Embryonic facial prominence (tissue), 1 donor: ENCODE measurements around the gene CXCL12.

Experiments used
- DNase-seq: peaks from one replicate; pipeline ENCODE4 v3.0.0-alpha.2; 2016; ENCODE audit errors: extremely low spot score

The CXCL12 gene

DNA sequence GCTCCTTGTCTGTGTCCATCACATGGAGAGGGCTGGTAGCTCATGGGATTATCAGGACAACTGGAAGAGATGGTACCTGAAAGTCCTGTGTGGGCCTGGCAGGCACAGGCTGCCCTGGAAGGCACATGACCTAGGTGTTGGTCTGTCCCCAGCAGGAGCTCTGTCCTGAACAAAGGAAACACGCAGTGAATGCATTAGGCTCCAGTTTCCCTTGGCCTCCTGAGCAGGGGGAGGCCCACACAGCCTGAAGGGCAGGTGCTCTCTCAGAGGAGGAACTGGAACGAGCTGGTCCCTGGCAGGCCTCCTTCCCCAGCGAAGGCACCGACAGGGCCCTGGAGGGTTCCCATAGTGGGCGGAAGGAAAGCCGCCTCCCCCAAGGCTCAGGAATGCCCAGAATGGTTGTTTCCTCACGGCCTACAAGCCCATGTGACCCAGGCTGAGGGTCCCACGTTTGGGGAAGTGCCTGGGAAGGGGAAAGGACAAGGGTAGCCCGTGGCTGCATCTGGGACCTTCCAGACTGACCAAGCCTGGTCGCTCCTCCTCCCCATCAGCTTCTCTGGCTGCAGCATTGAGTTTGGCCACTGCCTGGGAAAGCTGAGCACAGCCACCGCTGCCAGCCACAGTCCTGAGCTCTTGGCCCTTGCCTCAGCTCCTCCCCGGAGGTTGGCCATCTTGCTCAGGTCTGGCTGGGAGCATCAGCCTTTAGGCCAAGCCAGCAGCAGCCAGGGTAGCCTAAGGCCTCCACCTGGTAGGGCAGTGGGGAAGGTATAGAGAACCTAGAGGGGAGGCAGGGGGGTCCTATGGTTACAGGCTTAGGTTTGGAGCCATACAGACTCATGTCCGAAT, 21.8 kb downstream of the CXCL12 start:
- DNase-seq = no peak

- DNase-seq = no peak
Observed at GRCh38 chr10:44361109-44361508, 23.8 kb downstream of the CXCL12 start.

DNA sequence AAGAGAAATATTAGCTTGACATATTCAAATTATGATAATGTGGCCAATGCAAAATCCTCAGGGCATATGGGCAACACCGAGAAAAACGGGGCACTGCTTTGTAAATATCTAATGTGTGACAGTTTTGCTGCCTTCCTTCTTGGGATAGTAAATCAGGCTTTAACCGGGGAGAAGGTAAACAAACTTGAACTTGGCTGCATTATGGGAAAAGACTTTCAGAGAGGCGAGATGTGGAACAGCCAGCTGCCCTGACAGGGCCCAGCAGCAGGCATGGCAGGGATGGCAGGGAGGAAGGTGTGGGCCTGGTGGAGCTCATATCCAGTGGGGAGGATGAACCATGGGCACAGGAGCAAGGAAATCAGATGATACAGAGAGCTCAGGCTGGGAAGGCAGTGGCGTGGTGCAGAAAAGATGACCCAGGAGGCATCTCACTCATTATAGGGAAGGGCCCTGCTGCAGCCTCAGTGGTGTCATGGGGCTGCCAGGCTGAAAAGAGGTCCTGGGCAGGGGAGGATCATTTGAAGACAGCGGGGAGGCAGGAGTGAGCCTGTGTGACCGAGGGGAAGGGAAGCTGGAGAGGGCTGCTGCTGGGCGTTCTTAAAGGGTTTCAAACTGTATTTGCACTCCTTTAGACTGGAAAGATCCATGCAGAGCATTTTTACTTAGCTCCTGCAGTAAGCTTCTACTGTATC, 26.7 kb downstream of the CXCL12 start:
- no peak for DNase-seq

DNA sequence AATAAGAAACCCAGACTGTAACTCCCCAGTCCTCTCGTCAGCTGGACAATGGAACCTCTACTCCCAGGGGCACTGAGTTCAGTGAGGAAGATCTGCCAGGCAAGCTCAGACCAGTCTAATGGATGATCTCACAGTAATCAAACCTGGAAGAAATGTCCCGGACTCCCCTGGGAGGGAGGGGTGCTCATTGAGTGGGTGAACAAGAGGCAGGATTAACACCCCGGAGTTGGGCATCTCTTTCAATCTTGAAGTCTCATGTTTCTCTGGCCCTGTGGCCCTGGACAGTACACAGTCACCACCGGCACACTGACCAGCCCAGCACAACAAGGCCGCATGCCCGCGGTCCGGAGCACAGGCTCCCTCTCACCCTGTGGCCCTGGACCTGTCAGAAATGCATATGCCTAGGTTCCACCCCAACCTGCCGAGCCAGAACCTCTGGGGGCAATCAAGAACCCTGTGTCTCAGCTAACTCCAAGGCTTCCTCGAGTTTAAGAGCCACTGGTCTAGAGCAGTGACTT, 27.8 kb downstream of the CXCL12 start:
- no peak for DNase-seq

DNA sequence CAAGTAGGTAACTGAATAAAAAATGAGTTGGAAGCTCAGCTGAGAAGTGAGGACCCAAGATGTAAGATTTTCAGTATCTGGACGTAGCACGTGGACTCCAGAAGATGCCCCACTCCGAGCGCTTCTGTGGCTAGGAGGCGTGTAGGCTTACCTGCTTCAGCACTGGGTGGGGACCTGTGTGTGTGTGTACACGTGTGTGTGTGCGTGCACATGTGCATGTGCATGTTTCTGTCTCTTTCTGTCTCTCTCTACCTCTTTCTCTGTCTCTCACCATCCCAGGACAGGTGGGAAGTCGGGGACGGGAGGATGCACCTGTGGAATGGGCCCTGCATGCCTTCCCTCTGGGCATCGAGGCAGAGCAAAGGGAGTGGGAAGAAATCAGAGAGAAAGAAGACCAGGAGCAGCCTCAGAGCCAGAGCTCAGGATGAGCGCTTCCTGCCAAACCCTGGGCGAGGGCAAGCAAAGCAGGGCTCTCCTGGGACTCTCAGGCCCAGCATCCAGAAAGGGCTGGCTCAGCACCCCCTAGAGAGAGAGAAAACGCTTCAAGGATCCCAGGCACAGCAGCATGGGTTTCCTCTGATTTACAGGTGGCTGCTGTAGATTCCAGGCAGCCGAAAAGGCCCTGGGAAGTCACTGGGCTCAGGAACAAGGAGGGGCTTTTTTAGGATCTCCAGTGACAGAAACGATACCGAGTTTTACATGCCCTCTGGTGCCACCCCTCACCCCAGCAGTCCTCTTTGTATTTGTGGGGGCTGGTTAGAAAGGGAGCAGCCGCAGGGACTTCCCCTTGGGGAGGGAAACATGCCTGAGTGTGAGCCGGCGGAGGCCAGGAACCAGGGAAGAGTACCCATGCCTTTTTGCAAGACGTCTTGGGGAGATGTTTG, 28.5 kb downstream of the CXCL12 start:
- DNase-seq = no peak

DNA sequence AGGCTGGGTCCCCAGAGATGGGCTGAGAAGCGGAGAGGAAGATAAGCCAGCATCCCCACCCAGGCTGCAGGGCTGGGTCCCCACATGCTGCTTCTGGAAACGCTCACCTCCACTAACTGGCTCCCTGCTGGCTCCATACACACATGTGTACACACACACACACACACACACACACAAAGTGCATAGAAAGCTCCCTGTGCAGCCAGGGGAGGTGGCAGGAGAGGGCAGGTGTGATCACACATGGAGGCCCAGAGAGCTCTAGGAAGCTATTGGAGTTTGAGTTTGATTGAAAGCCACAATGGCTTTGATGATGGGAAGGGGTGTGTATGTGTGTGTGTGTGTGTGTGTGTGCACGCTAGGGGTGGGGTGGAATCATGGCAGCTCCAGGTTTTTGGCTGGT, 29.3 kb downstream of the CXCL12 start:
- no peak for DNase-seq

GRCh38 chr10:44354771-44355170, 30.1 kb downstream of the CXCL12 start:
- DNase-seq = no peak

DNA sequence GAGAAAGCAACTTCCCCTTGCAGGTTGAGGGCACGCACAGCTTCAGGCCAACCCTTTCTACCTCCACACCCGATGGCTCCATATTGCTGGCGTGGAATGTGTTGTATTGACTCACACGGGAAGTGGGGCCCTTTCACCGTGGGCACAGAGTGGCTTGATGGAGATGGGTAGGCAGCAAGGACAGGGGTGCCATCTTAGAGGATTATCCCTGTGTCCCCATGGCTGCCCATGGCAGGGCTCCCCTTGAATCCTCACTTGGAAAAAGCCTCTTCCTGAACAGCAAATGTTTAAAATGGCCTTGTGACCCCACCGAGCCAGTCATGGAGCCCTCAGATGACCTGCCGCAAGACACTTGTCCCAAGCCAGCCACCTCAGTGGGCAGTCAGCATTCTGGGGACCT, 31.2 kb downstream of the CXCL12 start:
- DNase-seq = no peak

DNA sequence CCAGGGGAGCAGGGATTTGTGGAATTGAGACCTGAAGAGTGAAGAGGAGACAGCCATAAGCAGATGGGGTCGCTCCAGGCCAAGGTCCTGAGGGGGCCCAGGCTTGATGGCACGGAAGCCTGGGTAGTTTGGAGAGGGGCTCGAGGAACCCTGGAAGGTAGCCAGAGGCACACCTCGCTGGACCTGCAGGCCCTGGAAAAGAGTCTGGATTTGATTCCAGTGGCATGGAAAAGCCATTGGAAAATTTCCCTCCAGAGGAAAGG, 31.8 kb downstream of the CXCL12 start:
- DNase-seq = no peak

DNA sequence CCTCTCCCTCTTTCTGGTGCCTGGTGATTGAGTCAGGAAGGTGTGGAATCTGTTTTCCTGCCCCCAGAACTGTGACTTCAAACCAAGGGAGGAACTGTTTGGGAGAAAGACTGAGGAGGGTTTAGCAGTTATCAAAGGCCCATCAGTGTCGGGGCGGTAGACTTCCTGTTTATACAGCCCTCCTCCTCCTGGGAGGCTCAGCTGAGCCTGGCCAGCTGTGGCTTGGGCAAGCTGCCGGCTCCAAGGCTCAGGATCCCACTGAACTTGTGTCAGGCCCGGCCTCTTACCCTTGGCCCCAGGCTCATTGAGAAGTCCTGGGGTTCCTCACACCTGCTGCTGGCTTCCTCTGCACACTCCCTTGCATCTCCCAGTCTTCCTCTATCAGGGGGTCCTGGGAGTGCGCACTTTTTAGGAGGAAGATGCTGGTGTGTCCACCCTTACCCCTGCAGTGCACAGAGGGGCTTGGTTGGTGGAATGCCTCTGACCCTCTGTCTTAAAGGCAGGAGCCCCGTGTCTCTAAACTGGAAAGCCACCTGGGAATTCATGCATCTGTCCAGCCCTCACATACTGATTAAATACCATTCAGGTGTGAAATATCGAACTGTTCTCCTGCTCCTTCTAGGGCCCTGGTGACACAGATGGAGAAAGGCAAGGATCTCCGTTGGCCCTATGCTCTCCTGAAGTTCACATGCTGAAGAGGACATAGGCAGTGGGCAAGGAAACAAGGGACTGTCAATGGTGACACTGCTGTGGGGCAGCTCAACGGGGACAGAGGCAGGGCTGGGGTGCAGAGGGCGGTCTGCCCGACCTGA, 32.4 kb downstream of the CXCL12 start:
- no peak for DNase-seq

DNA sequence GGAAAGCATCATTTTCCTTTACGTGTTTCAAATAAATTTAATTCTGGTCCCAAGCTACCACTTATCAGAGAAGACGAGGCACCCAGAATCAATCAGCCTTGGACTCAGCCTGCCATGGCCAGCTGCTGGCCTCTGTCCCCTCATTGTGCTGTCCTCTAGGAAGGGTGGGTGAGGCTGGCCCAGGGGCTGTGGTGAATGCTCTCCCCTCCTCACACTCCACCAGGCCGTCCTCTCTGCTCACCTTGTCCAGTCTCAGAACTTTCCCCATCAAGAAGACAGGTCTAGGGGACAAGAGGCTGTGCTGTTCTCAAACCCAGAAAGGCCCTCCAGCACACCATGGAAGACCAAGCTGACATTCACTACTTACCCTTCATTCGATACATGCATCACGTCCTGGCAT, 36.4 kb downstream of the CXCL12 start:
- no peak for DNase-seq

GRCh38 chr10:44347609-44348400, 37.1 kb downstream of the CXCL12 start:
- DNase-seq = no peak

GRCh38 chr10:44344727-44345126, 40.2 kb downstream of the CXCL12 start:
- DNase-seq = no peak

DNA sequence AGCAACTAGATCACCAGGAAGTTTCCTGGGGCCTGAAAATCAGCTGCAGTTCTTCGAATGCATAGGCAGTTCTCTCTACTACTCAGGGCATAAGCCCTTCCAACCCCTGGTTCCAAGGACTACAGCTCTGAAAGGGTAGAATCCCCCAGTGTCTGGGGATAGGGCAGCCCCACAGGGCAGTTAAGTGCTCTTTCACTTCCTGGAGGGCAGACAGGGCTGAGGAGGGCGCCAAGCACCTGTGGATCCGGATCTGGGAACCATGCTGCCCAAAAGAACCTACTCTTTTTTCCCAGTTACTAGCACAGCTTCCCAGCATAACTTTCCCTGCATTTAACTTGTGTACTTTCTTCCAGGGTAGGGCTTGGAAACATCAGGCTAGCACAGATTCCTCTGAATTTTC, 41.1 kb downstream of the CXCL12 start:
- DNase-seq = no peak

GRCh38 chr10:44341886-44342285, 43.0 kb downstream of the CXCL12 start:
- no peak for DNase-seq

DNA sequence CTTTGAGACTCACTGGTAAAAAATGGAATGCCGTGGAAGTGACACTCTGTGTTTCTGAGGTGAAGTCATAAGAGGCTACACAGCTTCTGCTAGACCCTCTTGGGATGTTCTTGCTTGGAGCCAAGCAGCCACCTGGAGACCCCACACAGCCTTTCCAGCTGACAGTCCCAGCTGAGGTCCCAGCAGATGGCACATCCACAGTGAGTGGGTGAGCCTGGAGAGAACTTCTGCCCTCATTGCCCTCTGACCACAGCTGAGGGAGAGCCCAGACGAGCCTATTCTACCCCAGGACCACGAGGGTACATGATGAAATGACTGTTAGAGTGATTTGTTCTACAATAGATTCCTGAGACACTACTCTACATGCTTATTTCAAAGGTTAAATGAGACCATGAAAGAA, 44.3 kb downstream of the CXCL12 start:
- DNase-seq = no peak

- no peak for DNase-seq
Observed at GRCh38 chr10:44339218-44339617, 45.7 kb downstream of the CXCL12 start.

- no peak for DNase-seq
Observed at GRCh38 chr10:44337081-44337480, 47.8 kb downstream of the CXCL12 start.

DNA sequence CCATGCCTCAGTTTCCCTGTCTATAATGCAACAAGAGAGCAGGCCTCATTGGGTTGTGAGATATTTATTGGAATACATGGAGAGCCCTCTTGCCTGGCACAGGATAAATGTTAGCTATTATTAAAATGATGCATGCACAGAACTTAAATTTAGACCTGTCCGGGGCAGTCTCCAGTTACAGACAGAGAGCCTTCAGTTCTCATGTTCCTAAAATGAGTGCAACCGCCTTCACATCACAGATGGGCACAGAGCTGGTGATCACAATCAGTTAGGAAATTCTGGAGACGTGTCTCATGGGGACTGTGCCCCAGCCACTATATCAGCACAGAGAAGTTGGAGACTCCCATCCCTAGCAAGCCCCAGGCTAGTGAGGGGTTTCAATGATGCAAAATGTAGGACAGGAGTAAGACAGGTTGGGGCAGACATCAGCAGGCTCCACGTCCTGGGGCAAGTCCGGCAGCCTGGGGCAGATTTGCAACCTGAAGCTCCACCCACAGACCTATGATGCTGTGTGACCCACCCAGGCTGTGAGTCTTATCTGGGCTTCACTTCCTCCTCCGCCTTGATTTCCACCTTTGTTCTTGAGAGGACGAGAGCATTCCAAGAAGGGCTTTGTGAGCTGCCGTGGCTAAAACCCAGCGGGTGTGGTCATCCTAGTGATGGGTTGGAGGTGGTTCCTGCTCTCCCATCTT, 49.4 kb downstream of the CXCL12 start:
- DNase-seq = no peak

DNA sequence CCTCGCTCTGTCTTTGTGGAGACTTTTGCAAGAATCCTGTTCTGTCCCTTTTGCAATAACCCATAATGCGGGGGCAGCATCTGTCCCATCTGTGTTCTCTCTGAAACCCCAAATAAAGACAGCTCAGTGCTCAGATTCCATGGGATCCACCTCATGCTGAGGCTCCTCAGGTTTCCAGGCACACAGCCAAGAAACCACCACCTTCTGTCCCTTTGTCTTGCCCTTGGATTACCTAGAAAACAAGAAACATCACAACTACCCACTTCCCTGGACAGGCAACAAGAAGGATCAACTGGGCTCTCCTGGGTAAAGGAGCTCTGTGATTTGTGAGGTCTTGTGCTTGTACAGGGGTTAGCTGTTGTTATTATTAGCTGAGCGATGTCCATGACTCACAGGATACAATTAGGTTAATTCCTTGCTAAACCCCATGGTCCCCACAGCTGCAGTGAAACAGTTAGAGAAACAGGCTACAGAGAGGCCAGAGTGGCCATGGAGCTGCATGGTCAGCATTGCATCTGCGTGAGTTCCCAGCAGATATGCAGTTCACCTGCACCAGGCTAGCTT, 50.2 kb downstream of the CXCL12 start:
- no peak for DNase-seq
